Immature natural killer cell (primary cell): ENCODE data around the gene TNP2. TPM values are rescaled to one million over a fixed set of nuclear protein-coding genes. Genes with fewer than 3 reads are reported as not detected.

ENCODE experiments used
- DNase-seq, 3 donors: peaks; one replicate each; pipeline ENCODE4 v3.0.0; 2022; ENCODE audit warnings: mixed read lengths in 1 of 3
- H3K27ac Mint-ChIP-seq, 6 donors: one replicate each; pipeline ENCODE4 v1.8.0; 2020; ENCODE audit warnings: mixed read lengths in 6 of 6, mild to moderate bottlenecking in 5 of 6, inconsistent platforms in 4 of 6, moderate library complexity in 3 of 6
- H3K27me3 Mint-ChIP-seq, 3 donors: one replicate each; pipeline ENCODE4 v1.8.0; 2020 to 2021; ENCODE audit warnings: low read depth in 3 of 3, mild to moderate bottlenecking in 3 of 3, mixed read lengths in 3 of 3, moderate library complexity in 3 of 3, inconsistent platforms in 1 of 3
- H3K36me3 Mint-ChIP-seq, 3 donors: one replicate each; pipeline ENCODE4 v1.8.0; 2020; ENCODE audit warnings: mixed read lengths in 3 of 3, inconsistent platforms in 2 of 3, mild to moderate bottlenecking in 2 of 3
- H3K4me1 Mint-ChIP-seq, 2 donors: one replicate each; pipeline ENCODE4 v1.8.0; 2020; ENCODE audit warnings: inconsistent platforms in 2 of 2, mild to moderate bottlenecking in 2 of 2, mixed read lengths in 2 of 2, moderate library complexity in 1 of 2
- H3K4me3 Mint-ChIP-seq, 5 donors: one replicate each; pipeline ENCODE4 v1.8.0; 2020; ENCODE audit warnings: mild to moderate bottlenecking in 5 of 5, mixed read lengths in 5 of 5, inconsistent platforms in 3 of 5, moderate library complexity in 3 of 5
- H3K9me3 Mint-ChIP-seq, 6 donors: one replicate each; pipeline ENCODE4 v1.8.0; 2020; ENCODE audit warnings: mild to moderate bottlenecking in 6 of 6, mixed read lengths in 6 of 6, inconsistent platforms in 4 of 6, moderate library complexity in 3 of 6
- polyA plus RNA-seq, 3 donors: library from polyadenylated mRNA; unstranded; fragments of 300-500 nt; fragmentation: Illumina TruSeq; gene quantifications; one replicate each; pipeline ENCODE4 v1.2.3, GENCODE V29; 2021

TNP2 gene
- polyA plus RNA-seq, 3 donors from 2014 or later = not detected

GRCh38 chr16:11253995-11254912, 14.9 kb downstream of the TNP2 start:
- Mint-ChIP-seq H3K36me3 (peaks cover 0 to 5% (median 3%) of the 10 kb centered on the region in 3 donors), H3K4me1 (peaks cover 57 to 58% of the 10 kb centered on the region in 2 donors), H3K27me3 (peaks cover 10 to 23% (median 18%) of the 10 kb centered on the region in 3 donors), H3K27ac (peak overlapping the region; percentile 80 to 92 (median 88)), H3K4me3 (peak overlapping the region; percentile 70 to 86 (median 84)), H3K9me3 (no peaks in the 10 kb centered on the region)
- no peak for DNase-seq

- peaks cover 3 to 5% (median 4%) of the 10 kb centered on the region in 3 donors for H3K36me3 Mint-ChIP-seq
- H3K4me3 Mint-ChIP-seq = peak overlapping the region; percentile 68 to 86 (median 84)
- H3K9me3 Mint-ChIP-seq = no peaks in the 10 kb centered on the region
- H3K27ac Mint-ChIP-seq = peak overlapping the region; percentile 80 to 92 (median 88)
- H3K4me1 Mint-ChIP-seq = peaks cover 49% of the 10 kb centered on the region in 2 donors
- peaks cover 10 to 26% (median 18%) of the 10 kb centered on the region in 3 donors for H3K27me3 Mint-ChIP-seq
- DNase-seq = peak; percentile 57 to 60 (median 60)
These were observed 15.8 kb downstream of the TNP2 start for GRCh38 chr16:11253009-11253994.

DNA sequence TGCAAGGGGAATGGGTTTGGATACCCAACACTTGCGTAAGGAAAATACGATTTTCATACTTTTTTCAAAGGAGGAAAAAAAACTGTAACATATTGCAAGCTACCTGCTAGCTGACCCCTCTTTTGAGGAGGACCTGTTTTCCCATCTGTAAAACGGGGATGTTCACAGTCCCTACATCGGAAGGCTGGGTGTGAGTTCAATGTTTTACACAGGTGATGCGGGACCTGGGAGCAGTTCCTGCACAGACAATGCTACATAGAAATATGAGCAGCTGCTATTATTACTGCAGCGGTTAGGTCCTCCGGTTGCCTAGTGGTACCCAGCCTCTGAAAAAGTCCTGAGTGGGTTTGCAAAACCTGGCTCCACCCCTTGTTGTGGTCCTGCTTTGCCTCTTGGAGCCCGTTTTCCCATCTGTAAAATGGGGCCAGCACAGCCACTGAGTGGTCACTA, 16.6 kb downstream of the TNP2 start:
- H3K27me3 Mint-ChIP-seq = peaks cover 10 to 26% (median 18%) of the 10 kb centered on the region in 3 donors
- peak overlapping the region; percentile 88 to 98 (median 92) for H3K27ac Mint-ChIP-seq
- no peaks in the 10 kb centered on the region for H3K9me3 Mint-ChIP-seq
- peaks cover 41 to 44% of the 10 kb centered on the region in 2 donors for H3K4me1 Mint-ChIP-seq
- no peak for DNase-seq
- peak overlapping the region; percentile 68 to 86 (median 84) for H3K4me3 Mint-ChIP-seq
- peaks cover 3 to 5% (median 4%) of the 10 kb centered on the region in 3 donors for H3K36me3 Mint-ChIP-seq

GRCh38 chr16:11251525-11252481, 17.3 kb downstream of the TNP2 start:
- H3K9me3 Mint-ChIP-seq = no peaks in the 10 kb centered on the region
- peak; percentile 69 to 81 (median 76) for DNase-seq
- peaks cover 34 to 37% of the 10 kb centered on the region in 2 donors for H3K4me1 Mint-ChIP-seq
- H3K36me3 Mint-ChIP-seq = peaks cover 3 to 5% (median 4%) of the 10 kb centered on the region in 3 donors
- H3K27ac Mint-ChIP-seq = peak overlapping the region; percentile 88 to 98 (median 92)
- peaks cover 10 to 22% (median 15%) of the 10 kb centered on the region in 3 donors for H3K27me3 Mint-ChIP-seq
- H3K4me3 Mint-ChIP-seq = peak overlapping the region; percentile 67 to 84 (median 76)

DNA sequence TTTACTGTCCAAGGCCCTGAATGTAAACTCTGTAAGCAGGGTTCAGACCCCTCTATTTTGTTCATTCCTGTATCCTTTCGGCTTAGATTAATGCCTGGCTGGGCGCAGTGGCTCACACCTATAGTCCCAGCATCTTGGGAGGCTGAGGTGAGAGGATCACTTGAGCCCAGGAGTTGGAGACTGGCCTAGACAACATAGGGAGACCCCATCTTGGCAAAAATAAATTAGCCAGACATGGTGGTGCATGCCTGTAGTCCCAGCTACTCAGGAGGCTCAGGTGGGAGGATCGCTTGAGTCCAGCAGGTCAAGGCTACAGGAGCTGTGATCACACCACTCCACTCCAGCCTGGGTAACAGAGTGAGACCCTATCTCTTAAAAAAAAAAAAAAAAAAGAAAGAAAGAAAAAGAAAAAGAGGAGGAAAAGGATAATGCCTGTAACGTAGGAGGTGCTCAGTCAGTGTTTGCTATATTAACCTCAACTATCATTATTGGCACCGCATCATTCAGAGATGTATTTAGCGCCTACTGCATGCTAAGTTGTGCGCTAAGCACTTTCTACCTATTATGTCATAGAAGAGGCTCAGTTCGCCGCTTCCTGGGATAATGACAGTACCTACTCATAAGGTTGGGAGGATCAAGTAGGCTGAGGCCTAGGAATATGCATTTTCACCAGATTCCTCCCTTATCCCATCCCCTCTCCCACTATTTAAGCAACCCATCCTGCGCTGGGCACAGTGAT, 18.2 kb downstream of the TNP2 start:
- H3K4me3 Mint-ChIP-seq = no peak overlapping the region
- peaks cover 3 to 5% (median 4%) of the 10 kb centered on the region in 3 donors for H3K36me3 Mint-ChIP-seq
- no peak for DNase-seq
- peaks cover 36 to 40% of the 10 kb centered on the region in 2 donors for H3K4me1 Mint-ChIP-seq
- no peaks in the 10 kb centered on the region for H3K9me3 Mint-ChIP-seq
- peak overlapping the region in 5 of 6 donors; percentile 83 to 96 (median 92) for H3K27ac Mint-ChIP-seq
- H3K27me3 Mint-ChIP-seq = peaks cover 8 to 19% (median 11%) of the 10 kb centered on the region in 3 donors

- H3K4me3 Mint-ChIP-seq = no peak overlapping the region
- peaks cover 7 to 19% (median 10%) of the 10 kb centered on the region in 3 donors for H3K27me3 Mint-ChIP-seq
- peaks cover 43 to 46% of the 10 kb centered on the region in 2 donors for H3K4me1 Mint-ChIP-seq
- peaks cover 3 to 5% (median 4%) of the 10 kb centered on the region in 3 donors for H3K36me3 Mint-ChIP-seq
- no peaks in the 10 kb centered on the region for H3K9me3 Mint-ChIP-seq
- no peak for DNase-seq
- peak overlapping the region in 4 of 6 donors; percentile 26 to 83 (median 62) for H3K27ac Mint-ChIP-seq
These were observed 18.9 kb downstream of the TNP2 start for GRCh38 chr16:11250091-11250785.

DNA sequence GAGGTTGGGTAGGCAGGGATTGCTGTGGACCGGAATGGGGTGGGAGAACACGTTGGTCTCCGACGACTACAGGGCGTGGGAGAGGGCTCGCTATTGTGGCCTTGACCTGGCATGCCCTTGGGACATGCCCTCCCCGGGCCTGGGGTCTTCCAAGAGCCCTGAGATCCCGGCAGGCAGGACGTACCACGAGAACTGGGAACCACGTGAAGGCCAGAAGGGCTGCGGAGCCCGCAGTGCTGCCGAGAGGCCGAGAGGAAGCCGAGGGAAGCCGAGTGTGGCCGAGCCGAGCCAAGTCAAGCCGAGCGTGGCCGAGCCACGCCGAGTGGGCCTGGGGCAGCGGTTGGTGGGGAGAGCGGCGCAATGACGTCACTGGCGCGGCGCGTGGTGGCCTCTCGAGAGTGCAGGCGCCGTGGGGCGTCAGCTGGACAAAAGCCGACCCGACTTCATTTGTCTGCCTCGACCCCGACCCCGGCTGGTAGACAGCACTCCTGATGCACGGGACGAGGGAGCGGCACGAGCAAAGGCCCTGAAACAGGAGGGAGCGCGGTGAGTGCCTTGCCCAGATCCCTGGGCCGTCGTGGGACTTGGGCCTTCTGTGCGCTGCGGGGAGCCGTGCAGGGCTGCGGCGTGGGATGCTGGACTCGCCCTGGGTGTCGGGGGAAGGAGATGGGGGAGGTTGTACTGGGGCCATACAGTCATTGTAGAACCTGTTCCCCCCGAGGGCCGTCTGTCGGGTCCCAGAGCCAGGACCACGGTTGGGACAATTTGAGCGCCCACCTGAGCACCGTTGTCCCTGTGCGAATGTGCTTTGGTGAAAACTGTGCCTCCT, 19.7 kb downstream of the TNP2 start:
- Mint-ChIP-seq H3K27ac (peak overlapping the region in 1 of 6 donors; percentile 16), H3K9me3 (no peaks in the 10 kb centered on the region), H3K4me3 (no peak overlapping the region), H3K27me3 (peaks cover 6 to 19% (median 14%) of the 10 kb centered on the region in 3 donors), H3K36me3 (peaks cover 3 to 5% (median 4%) of the 10 kb centered on the region in 3 donors), H3K4me1 (peaks cover 46 to 49% of the 10 kb centered on the region in 2 donors)
- DNase-seq = no peak

DNA sequence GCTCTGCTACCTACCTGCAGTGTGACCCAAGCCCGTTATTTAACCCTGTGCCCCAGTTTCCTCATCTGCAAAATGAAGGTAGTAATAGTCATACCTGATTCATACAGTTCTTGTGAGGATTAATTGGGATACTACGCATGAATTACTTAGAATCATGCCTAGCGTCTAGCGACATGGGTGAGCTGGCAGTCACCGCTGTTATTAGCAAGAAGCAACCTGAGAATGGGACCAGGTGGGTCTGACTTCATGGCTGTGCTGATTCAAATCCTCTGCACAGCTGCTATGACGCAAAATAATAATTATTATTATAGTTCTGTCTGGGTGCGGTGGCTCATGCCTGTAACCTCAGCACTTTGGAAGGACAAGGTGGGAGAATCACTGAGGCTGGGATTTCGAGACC, 21.0 kb downstream of the TNP2 start:
- Mint-ChIP-seq H3K36me3 (peaks cover 3 to 5% (median 4%) of the 10 kb centered on the region in 3 donors), H3K27me3 (peaks cover 6 to 16% (median 8%) of the 10 kb centered on the region in 3 donors), H3K4me3 (no peak overlapping the region), H3K27ac (no peak overlapping the region), H3K9me3 (no peaks in the 10 kb centered on the region), H3K4me1 (peaks cover 36 to 37% of the 10 kb centered on the region in 2 donors)
- no peak for DNase-seq

- no peak for DNase-seq
- Mint-ChIP-seq H3K27ac (no peak overlapping the region), H3K4me1 (peaks cover 18 to 19% of the 10 kb centered on the region in 2 donors), H3K4me3 (no peak overlapping the region), H3K36me3 (peaks cover 0 to 4% (median 0%) of the 10 kb centered on the region in 3 donors), H3K27me3 (peaks cover 3 to 7% (median 4%) of the 10 kb centered on the region in 3 donors), H3K9me3 (no peaks in the 10 kb centered on the region)
These were observed 23.1 kb downstream of the TNP2 start for GRCh38 chr16:11245988-11246387.

DNA sequence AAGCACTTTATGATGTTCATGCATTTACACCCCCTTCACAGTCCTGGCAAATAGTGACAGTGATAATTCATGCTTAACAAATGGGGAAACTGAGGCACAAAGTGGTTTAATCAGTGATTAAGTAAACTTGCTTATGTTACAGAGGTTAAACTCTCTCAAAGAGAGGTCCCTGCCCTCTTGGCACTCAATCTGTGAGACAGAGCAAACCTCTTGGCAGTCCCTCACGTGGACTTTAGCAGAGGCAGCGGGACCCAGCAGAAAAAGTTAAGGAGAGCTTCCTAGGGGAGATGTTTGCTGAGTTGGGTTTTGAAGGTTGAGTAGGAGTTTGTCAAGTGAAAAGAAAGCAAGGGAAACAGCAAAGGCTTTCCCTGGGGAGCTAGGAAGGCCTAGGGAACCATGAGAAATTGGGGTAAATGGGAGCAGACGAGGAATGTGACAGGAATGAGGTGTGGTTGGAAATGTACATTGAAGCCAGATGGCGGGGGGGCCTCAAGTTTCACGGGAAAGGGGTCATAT, 23.8 kb downstream of the TNP2 start:
- H3K9me3 Mint-ChIP-seq = no peaks in the 10 kb centered on the region
- no peak for DNase-seq
- peaks cover 0 to 4% (median 0%) of the 10 kb centered on the region in 3 donors for H3K36me3 Mint-ChIP-seq
- no peak overlapping the region for H3K4me3 Mint-ChIP-seq
- peak overlapping the region in 1 of 6 donors; percentile 65 for H3K27ac Mint-ChIP-seq
- H3K27me3 Mint-ChIP-seq = peaks cover 2 to 4% (median 4%) of the 10 kb centered on the region in 3 donors
- peaks cover 19 to 20% of the 10 kb centered on the region in 2 donors for H3K4me1 Mint-ChIP-seq
